ENCODE data around the gene RAI1.

The RAI1 gene

GRCh38 chr17:17719199-17719940 lies 38.1 kb downstream of the RAI1 start:
- no peak for DNase-seq

GRCh38 chr17:17719966-17720543 lies 38.8 kb downstream of the RAI1 start:
- no peak for DNase-seq

GRCh38 chr17:17721140-17721668 lies 39.9 kb downstream of the RAI1 start:
- no peak for DNase-seq

- no peak for DNase-seq
Observed at GRCh38 chr17:17722081-17722905, 41.0 kb downstream of the RAI1 start.

- DNase-seq, result no peak
Observed at GRCh38 chr17:17722906-17723353, 41.7 kb downstream of the RAI1 start.

- peak; percentile 64 for DNase-seq
Observed at GRCh38 chr17:17723354-17724261, 42.4 kb downstream of the RAI1 start.

GRCh38 chr17:17724307-17725010 lies 43.2 kb downstream of the RAI1 start:
- no peak for DNase-seq

- no peak for DNase-seq
Observed at GRCh38 chr17:17725011-17725751, 43.9 kb downstream of the RAI1 start.

- no peak for DNase-seq
Observed at GRCh38 chr17:17725752-17726457, 44.6 kb downstream of the RAI1 start.

GRCh38 chr17:17726458-17727060 lies 45.3 kb downstream of the RAI1 start:
- DNase-seq, result no peak

GRCh38 chr17:17727111-17727659 lies 45.9 kb downstream of the RAI1 start:
- no peak for DNase-seq

- DNase-seq, result no peak
Observed at GRCh38 chr17:17728146-17728545, 46.9 kb downstream of the RAI1 start.

GRCh38 chr17:17728550-17729251 lies 47.4 kb downstream of the RAI1 start:
- no peak for DNase-seq

- no peak for DNase-seq
Observed at GRCh38 chr17:17729620-17730249, 48.5 kb downstream of the RAI1 start.

GRCh38 chr17:17730250-17730935 lies 49.1 kb downstream of the RAI1 start:
- no peak for DNase-seq

GRCh38 chr17:17732444-17732843 lies 51.2 kb downstream of the RAI1 start:
- DNase-seq, result no peak

GRCh38 chr17:17732892-17733670 lies 51.8 kb downstream of the RAI1 start:
- no peak for DNase-seq

All from NCI-H2227 treated with DMSO at 0.1 percent for 48 hours (cell line).